ENCODE results near the gene TMEM245. TPM values are rescaled to one million over a fixed set of nuclear protein-coding genes. Genes with fewer than 3 reads are reported as not detected.

Gene TMEM245
- polyA plus RNA-seq: 10 to 100 TPM in 2 of 3 donors, 1 to 10 TPM in 1; 9.2 to 29.1 (median 14.4) TPM

DNA sequence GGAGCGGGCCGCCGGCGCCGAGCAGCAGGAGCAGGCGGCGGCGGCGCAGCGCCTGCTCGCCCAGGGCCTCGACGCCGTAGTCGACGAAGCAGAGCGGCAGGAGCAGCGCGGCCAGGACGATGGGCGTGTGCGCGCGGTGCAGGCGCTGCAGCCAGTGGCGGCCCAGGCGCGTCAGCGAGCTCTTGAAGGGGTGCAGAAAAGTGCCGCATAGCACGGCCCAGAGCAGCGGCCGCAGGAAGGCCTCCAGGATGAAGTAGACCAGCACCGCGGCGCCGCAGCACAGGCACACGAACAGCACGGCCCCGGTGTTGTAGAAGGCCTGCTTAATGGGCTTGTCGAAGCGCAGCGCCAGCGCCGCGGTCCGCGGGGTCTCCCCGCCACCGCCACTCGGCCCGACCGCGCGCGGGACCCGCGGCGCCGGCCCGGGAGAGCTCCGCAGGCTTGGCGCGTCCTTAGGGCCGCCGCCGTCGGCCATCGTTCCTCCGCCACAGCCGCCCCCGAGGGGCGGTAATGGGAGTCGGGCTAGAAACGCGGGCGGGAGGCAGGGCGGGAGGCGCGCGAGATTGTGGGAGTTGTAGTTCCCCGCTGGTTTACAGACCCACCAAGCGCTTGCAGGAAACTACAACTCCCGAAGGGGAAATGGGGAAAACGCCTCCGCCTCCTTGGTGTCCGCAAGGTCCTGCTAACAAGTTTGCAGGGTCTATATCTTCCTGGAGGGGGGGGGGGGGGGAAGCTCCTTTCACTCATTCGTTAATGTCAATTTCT lies at the start of gene TMEM245:
TMEM245 (minus strand) TSS at position 509 of the 765 bp plus-strand sequence; CDS start at position 475, 34 bp downstream.
- H3K27ac ChIP-seq (ENCODE audit: low read depth, low read length): peak within 1 kb of the TSS; percentile 49
- 0 to 1% (median 0%) methylated on average over 78 to 88 of the region's 88 CpGs for WGBS, 3 donors

DNA sequence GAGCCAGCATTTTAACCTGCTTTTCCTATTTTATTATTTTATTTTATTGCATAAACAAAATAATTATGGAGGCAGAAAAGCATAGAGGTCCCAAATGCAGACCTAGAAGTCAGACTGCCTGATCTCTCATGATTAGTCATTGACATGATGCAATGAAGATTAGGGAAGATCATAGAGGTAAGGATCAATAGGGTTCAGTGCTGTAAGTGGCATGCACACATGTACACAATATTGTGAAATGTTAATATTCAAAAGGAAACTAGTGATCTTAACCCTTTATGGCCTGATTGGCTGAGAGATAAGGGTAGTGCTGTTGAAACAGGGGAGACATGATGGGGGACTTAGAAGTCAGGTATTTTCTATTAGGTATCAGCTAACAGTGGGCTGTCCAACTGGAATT lies 48.4 kb upstream of the TMEM245 start:
- no peak overlapping the region for H3K27ac ChIP-seq (ENCODE audit: low read depth, low read length)

DNA sequence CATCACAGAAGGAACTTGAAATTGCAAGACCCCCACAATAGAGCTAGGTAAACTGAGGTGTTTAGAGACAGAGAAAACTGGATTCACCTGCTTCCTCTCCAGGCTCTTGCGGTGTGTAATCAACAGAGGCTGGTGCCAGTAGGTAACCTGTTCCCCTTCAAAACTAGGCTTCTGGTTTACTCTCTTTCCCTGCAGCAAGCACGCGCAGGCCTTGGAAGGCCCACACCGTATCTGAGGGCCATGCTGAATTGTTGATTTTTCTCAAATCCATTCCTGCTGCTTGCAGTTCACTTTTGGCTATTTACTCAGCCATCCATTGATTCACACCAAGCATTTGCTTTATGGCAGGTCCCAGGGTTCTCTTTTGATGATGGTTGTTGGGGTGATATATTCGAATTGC lies 48.0 kb upstream of the TMEM245 start:
- no peak overlapping the region for H3K27ac ChIP-seq (ENCODE audit: low read depth, low read length)
- 86 to 94% (median 92%) methylated on average over 5 of the region's 5 CpGs for WGBS, 3 donors

DNA sequence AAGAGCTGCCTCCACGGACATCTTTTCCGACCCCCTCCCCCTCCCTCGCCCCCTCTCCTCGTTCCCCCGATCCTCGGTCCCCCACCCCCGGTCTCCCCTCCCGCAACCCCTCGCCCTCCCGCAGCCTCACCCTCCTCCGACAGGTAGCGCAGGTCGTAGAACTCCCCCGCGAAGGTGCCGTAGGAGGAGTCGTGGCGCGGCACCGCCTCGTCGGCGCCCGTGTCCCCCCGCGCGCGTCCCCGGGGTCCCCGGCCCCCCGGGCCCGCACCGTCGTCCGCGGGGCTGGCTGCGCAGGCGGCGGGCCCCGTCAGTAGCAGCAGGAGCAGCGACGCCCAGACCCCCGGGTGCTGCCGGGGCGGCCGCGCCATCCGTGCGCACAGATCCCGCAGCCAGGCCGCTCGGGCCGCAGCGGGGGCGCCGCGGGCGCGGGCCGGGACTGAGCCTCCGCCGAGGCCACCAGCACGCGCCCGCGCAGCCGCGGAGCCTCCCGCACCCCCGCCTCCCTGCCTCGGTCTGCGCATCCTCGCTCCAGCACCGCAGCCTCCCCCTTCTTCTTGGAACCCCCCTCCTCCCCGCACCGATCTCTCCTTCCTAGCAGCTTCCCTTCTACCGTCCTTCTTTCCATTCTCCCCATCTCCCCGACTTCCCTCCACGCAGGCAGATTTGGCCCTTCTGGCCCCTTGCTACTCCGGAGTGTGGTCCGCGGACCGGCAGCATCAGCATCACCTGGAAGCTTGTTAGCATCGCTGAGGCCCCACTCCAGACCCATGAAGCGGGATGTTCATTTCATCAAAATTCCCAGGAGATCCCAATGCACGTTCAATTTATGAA lies 47.2 kb upstream of the TMEM245 start, which contains the start of gene FRRS1L:
FRRS1L (minus strand) TSS at position 479 of the 831 bp plus-strand sequence; CDS start at position 368, 111 bp downstream.
- 7 to 11% (median 9%) methylated on average over 39 to 85 of the region's 86 CpGs for WGBS, 3 donors

DNA sequence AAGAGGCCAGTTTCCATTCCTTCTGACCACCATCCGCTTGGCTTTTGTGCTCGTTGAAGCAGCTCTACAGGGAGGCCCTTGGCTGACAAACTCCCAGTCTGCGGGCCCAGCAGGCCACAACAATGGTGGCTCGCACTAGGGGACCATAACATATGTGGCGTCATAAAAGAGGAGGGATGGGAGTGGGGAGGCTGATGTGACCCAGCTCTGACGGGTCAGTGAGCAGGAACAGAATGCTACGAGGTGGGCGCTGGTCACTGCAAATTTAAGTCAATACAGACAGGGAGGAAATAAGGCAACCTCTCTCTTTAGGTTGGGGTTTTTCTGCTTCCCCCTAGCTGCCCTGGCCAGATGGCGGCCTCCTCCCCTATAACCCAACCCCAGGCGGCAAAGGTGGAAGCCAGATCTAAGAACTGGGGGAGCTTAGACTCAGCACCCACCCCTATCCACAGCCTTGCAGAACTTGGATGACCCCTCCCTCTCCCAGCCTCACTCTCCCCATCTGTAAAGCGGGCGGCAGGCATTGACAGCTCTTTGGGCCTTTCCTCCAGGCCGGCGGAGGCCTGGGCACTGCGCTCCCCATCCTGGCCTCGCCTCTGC lies 46.5 kb upstream of the TMEM245 start:
- H3K27ac ChIP-seq (ENCODE audit: low read depth, low read length): no peak overlapping the region
- WGBS, 3 donors: 83 to 90% (median 86%) methylated on average over 16 of the region's 16 CpGs

More for the DNA sequence above, 47.2 kb upstream of the TMEM245 start, which contains the start of gene FRRS1L:
- no peak within 1 kb of the TSS for H3K27ac ChIP-seq (ENCODE audit: low read depth, low read length)

DNA sequence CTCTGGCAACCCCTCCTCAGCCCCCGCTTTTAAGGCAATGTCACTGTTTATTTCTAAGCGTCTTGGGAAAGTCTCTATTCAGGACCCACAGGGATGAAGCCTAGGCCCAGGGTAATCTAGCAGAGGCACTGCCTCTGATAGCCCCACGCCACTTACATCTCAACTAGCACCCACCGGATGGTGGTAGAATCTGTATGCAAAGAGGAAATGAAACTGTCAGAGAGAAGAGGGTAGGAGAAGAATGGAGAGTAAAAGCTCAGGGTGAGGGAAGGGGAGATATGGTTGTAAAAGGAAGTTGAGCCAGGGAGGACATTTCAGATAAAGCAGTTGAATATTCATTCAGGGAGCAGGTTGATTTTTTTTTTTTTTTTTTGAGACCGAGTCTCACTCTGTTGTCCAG lies 44.3 kb upstream of the TMEM245 start:
- H3K27ac ChIP-seq (ENCODE audit: low read depth, low read length): no peak overlapping the region
- WGBS, 3 donors: 78 to 86% (median 81%) methylated on average over 5 of the region's 5 CpGs

DNA sequence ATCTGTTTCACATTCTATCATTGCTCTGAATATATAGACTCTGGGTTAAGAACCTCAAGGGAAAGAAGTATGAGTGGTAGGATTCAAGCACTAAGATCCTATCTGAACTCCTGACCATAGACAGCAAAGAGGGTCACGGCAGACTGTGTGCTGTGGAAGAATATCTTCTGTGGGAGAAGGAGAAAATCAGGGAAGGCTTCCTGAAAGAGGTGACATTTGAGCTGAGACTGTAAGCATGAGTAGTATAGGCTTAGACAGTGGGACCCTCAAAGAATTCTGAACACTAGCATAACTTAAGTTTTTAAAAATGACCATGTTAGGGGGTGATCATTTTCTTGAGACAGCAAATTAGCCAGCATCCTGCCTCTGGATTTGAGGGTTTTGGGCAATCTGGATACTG lies 43.4 kb upstream of the TMEM245 start:
- no peak overlapping the region for H3K27ac ChIP-seq (ENCODE audit: low read depth, low read length)
- 89 to 96% (median 93%) methylated on average over 1 of the region's 1 CpG for WGBS, 3 donors

DNA sequence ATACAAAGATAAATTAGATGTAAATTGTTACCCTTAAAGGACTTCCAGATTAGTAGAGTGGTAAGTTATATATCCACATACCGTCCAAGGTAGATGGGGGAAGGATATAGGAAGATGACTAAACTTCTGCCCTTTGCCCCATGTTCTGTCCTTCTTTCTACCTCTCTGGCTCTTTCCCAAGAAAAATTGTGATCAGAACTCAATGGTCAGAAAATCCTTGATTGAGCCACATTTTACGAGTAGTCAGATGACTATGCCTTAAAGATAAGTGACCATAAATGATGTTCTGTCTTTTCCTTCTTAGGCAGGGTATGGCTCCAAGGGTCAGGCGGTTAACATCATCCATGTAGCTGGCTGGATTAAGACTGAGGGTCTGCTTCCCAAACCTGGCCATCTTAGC lies 42.9 kb upstream of the TMEM245 start:
- no peak overlapping the region for H3K27ac ChIP-seq (ENCODE audit: low read depth, low read length)
- WGBS, 3 donors: 81 to 90% (median 81%) methylated on average over 3 of the region's 3 CpGs

DNA sequence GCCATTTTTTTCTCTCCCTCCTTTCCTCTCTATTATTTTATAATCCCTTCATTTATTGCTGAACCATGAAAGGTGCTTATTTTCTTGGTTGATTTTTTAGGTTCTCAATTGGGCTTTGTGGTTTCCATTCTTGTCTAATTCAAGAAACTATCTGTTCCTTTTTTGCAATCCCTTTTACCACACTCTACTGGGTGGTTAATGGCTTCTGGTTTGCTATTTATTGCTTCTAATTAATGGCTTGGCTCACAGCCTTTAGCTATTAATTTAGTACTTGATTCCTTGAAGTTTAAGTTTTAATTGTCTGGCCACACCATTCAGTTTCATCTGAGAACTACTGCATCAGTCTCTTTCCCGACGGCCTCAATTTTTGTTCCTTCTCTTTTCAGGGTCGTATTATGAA lies 41.7 kb upstream of the TMEM245 start:
- WGBS, 3 donors: 80 to 94% (median 90%) methylated on average over 3 of the region's 3 CpGs
- no peak overlapping the region for H3K27ac ChIP-seq (ENCODE audit: low read depth, low read length)

DNA sequence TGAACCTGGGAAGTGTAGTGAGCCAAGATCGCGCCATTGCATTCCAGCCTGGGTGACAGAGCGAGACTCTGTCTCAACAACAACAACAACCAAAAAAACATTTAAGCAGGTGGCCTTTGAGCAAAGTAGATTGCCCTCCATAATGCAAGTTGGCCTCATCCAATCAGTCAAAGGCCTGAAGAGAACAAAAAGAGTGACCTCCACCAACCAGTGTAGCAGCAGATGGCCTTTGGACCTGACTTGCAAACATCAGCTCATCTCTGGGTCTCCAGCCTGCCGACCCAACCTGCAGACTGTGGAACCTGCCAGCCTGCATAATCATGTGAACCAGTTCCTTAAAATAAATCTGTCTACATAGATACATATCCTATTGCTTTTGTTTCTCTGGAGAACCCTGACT lies 39.8 kb upstream of the TMEM245 start:
- WGBS, 3 donors: 85 to 92% (median 90%) methylated on average over 4 of the region's 4 CpGs
- H3K27ac ChIP-seq (ENCODE audit: low read depth, low read length): no peak overlapping the region

DNA sequence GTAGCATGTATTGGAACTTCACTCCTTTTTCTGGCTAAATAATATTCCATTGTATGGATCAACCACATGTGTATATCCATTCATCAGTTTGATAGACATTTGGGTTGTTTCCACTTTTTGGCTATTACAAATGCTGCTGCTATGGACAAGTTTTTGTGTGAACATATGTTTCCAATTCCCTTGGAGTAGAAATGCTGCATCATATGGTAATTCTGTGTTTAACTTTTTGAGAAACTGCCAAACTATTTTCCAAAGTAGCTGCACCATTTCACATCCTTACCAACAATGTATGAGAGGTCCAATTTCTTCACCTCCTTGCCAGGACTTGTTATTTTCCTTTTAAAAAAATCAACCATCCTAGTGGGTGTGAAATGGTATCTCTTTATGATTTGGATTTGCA lies 38.9 kb upstream of the TMEM245 start:
- no peak overlapping the region for H3K27ac ChIP-seq (ENCODE audit: low read depth, low read length)

DNA sequence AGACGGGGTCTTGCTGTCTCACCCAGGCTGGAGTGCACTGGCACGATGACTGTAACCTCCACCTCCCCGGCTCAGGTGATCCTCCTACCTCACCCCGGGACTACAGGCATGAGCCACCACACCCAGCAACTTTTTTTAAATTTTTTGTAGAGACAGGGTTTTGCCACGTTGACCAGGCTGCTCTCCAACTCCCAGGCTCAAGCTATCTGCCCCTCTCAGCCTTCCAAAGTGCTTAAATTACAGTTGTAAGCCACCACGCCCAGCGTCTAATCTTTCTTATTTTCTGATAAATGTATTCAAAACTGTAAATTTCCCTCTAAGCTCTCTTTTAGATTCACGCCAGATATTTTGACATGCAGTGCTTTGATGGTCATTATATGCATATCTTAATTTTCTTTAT lies 37.0 kb upstream of the TMEM245 start:
- 70 to 81% (median 79%) methylated on average over 7 to 8 of the region's 8 CpGs for WGBS, 3 donors
- no peak overlapping the region for H3K27ac ChIP-seq (ENCODE audit: low read depth, low read length)

DNA sequence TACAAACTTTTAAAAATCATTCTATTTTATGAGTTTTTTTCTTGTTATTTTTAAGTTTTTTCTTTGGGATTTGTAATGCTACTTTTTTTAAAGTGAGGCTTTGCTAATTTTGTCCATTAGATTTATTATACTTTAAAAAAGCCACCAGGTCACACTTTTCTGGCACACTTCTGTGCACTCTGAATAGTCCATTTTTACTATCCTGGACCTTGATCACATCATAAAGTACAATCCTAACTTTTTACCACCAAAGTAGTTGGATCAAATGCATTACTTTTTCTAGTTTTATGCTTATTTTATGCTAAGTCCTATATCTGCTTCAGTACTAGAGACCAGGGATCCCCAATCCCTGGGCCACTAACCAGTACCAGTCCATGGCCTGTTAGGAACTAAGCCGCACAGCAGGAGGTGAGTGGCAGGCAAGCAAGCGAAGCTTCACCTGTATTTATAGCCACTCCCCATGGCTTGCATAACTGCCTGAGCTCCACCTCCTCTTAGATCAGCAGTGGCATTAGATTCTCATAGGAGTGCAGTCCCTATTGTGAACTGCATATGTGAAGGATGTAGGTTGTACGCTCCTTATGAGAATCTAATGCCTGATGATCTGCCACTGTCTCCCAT lies 31.3 kb upstream of the TMEM245 start:
- H3K27ac ChIP-seq (ENCODE audit: low read depth, low read length): no peak overlapping the region
- WGBS, 3 donors: 86 to 94% (median 94%) methylated on average over 3 of the region's 3 CpGs

DNA sequence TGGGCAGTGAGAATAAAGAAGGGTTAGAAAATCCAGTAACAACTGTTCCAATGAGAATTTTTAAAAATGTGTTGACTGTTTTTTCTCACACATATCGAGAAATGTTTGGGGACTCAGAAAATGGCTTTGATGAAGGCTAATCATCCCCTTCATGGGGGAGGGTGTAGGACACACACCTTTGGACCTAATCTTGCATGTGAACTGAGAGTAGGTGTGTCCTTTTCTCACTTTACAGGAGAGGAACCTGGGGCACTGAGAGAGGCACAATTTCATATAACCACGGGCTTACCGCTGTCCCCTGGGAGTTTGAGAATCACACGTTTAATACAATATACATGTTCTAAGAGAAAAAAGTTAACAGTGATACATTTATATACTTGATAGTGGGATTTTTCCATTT lies 30.0 kb upstream of the TMEM245 start:
- no peak overlapping the region for H3K27ac ChIP-seq (ENCODE audit: low read depth, low read length)
- WGBS, 3 donors: 88 to 94% (median 91%) methylated on average over 4 of the region's 4 CpGs

DNA sequence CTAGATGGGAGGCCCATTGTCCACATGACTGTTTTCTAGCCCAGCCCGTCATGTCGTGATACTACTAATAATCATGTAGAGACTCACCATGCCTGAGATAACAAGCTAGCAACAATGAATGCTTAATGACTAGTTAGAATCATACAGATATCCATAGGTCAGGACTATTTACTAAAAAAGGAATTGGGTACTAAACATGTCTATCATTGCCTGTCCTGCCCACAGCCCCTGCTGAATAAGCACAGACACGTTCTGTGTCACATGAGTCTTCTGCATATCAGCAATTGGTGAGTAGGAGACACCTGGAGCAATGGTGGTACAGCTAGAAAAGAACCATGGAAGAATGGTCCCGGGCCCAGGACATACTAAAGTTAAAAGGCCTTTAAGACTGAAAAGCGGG lies 29.3 kb upstream of the TMEM245 start:
- WGBS, 3 donors: 81 to 87% (median 83%) methylated on average over 5 of the region's 5 CpGs

DNA sequence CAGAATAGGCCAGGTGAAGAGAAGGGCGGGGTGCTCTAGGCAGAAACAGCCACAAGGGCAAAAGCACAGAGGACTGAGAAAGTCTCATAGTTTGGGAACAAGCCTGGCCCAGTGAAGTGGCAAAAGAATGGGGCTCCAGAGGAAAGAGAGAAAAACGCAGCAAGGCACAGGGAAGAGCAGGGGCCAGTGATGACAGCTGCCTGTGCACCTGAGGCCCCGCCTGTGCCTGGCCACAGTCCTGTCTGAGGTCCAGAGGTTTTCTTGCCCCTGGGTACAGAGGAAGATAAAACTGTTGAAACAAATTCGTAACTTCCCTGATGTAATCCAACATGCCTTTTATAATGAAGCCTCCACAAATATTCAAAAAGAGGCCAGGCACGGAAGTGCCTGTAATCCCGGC lies 25.3 kb upstream of the TMEM245 start:
- 83 to 90% (median 85%) methylated on average over 6 of the region's 6 CpGs for WGBS, 3 donors
- no peak overlapping the region for H3K27ac ChIP-seq (ENCODE audit: low read depth, low read length)

More for the DNA sequence above, 29.3 kb upstream of the TMEM245 start:
- no peak overlapping the region for H3K27ac ChIP-seq (ENCODE audit: low read depth, low read length)

DNA sequence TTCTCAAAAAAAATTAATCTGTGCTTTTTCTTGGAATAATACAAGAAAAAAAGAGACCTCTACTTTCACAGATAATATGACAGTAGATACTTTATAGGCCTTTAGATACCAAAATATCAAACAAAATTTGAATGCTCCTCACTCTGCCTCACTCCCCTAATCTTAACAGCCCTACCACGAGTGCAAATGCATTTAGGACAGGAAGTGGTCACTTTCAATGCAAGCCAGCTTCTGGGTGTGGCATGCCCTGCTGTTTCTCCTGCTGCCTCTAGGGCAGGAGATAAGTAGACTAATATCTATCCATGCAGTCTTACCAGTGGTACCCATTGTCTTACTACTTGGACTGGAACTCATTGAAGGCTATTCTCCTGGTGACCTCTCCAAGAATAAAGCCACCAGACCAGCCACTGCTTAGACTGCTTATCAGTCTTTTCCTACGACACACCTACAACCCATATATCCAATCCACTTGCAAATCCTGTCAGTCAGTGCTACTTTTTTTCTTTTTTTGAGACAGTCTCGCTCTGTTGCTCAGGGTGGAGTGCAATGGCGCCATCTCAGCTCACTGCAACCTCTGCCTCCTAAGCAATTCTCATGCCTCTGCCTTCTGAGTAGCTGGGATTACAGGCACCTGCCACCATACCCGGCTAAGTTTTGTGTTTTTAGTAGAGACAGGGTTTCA lies 24.3 kb upstream of the TMEM245 start:
- WGBS, 3 donors: 67 to 76% (median 76%) methylated on average over 5 of the region's 5 CpGs
- no peak overlapping the region for H3K27ac ChIP-seq (ENCODE audit: low read depth, low read length)

DNA sequence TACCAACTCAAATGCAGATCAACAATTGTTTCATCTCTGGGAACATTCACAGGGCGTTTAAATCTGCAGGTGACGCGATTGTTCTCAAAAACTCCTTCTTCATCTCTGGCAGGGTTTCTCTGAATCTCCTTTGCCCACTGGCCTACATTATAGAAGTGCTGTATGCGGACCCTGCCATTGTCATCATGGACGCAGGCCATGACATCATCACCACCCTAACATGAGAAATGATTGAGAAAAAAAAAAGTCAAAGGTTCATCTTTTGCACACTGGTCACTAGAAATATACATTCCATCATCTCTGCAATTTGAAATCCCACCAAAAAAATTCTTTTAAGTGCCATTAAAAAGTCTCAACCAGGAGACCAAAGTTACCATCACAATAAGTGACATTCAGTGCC lies 21.6 kb upstream of the TMEM245 start:
- no peak overlapping the region for H3K27ac ChIP-seq (ENCODE audit: low read depth, low read length)
- WGBS, 3 donors: 92 to 96% (median 95%) methylated on average over 5 of the region's 5 CpGs

Measured in adipose tissue (tissue), 3 donors.